ENCODE results near the gene TNF.
A peak's percentile ranks its signal among the peaks of the same experiment; 100 is the strongest.

The TNF gene

DNA sequence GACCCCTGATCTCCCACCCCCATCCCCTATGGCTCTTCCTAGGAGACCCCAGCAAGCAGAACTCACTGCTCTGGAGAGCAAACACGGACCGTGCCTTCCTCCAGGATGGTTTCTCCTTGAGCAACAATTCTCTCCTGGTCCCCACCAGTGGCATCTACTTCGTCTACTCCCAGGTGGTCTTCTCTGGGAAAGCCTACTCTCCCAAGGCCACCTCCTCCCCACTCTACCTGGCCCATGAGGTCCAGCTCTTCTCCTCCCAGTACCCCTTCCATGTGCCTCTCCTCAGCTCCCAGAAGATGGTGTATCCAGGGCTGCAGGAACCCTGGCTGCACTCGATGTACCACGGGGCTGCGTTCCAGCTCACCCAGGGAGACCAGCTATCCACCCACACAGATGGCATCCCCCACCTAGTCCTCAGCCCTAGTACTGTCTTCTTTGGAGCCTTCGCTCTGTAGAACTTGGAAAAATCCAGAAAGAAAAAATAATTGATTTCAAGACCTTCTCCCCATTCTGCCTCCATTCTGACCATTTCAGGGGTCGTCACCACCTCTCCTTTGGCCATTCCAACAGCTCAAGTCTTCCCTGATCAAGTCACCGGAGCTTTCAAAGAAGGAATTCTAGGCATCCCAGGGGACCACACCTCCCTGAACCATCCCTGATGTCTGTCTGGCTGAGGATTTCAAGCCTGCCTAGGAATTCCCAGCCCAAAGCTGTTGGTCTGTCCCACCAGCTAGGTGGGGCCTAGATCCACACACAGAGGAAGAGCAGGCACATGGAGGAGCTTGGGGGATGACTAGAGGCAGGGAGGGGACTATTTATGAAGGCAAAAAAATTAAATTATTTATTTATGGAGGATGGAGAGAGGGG lies 1.9 kb upstream of the TNF start:
- no peak for DNase-seq (ENCODE audit: low read depth in 2 of 2)

DNA sequence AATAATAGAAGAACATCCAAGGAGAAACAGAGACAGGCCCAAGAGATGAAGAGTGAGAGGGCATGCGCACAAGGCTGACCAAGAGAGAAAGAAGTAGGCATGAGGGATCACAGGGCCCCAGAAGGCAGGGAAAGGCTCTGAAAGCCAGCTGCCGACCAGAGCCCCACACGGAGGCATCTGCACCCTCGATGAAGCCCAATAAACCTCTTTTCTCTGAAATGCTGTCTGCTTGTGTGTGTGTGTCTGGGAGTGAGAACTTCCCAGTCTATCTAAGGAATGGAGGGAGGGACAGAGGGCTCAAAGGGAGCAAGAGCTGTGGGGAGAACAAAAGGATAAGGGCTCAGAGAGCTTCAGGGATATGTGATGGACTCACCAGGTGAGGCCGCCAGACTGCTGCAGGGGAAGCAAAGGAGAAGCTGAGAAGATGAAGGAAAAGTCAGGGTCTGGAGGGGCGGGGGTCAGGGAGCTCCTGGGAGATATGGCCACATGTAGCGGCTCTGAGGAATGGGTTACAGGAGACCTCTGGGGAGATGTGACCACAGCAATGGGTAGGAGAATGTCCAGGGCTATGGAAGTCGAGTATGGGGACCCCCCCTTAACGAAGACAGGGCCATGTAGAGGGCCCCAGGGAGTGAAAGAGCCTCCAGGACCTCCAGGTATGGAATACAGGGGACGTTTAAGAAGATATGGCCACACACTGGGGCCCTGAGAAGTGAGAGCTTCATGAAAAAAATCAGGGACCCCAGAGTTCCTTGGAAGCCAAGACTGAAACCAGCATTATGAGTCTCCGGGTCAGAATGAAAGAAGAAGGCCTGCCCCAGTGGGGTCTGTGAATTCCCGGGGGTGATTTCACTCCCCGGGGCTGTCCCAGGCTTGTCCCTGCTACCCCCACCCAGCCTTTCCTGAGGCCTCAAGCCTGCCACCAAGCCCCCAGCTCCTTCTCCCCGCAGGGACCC lies 981 bp upstream of the TNF start:
- peak in 1 of 2 experiments; percentile 61 for DNase-seq (ENCODE audit: low read depth in 2 of 2)

DNA sequence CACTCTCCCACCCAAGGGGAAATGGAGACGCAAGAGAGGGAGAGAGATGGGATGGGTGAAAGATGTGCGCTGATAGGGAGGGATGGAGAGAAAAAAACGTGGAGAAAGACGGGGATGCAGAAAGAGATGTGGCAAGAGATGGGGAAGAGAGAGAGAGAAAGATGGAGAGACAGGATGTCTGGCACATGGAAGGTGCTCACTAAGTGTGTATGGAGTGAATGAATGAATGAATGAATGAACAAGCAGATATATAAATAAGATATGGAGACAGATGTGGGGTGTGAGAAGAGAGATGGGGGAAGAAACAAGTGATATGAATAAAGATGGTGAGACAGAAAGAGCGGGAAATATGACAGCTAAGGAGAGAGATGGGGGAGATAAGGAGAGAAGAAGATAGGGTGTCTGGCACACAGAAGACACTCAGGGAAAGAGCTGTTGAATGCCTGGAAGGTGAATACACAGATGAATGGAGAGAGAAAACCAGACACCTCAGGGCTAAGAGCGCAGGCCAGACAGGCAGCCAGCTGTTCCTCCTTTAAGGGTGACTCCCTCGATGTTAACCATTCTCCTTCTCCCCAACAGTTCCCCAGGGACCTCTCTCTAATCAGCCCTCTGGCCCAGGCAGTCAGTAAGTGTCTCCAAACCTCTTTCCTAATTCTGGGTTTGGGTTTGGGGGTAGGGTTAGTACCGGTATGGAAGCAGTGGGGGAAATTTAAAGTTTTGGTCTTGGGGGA lies 754 bp downstream of the TNF start:
- no peak for DNase-seq (ENCODE audit: low read depth in 2 of 2)

- peak in 1 of 2 experiments; percentile 63 for DNase-seq (ENCODE audit: low read depth in 2 of 2)
Observed at GRCh38 chr6:31576897-31577578, 1.7 kb downstream of the TNF start.

- no peak for DNase-seq (ENCODE audit: low read depth in 2 of 2)
Observed at GRCh38 chr6:31577579-31577966, 2.2 kb downstream of the TNF start.

- no peak for DNase-seq (ENCODE audit: low read depth in 2 of 2)
Observed at GRCh38 chr6:31578184-31579118, 3.1 kb downstream of the TNF start.

- no peak for DNase-seq (ENCODE audit: low read depth in 2 of 2)
Observed at GRCh38 chr6:31579119-31579505, 3.7 kb downstream of the TNF start.

- DNase-seq (ENCODE audit: low read depth in 2 of 2), result peak in 1 of 2 experiments; percentile 53
Observed at GRCh38 chr6:31579546-31580437, 4.4 kb downstream of the TNF start.

- no peak for DNase-seq (ENCODE audit: low read depth in 2 of 2)
Observed at GRCh38 chr6:31580438-31580740, 5.0 kb downstream of the TNF start.

- peak; percentile 75 to 89 for DNase-seq (ENCODE audit: low read depth in 2 of 2)
Observed at GRCh38 chr6:31580807-31581433, 5.6 kb downstream of the TNF start.

DNA sequence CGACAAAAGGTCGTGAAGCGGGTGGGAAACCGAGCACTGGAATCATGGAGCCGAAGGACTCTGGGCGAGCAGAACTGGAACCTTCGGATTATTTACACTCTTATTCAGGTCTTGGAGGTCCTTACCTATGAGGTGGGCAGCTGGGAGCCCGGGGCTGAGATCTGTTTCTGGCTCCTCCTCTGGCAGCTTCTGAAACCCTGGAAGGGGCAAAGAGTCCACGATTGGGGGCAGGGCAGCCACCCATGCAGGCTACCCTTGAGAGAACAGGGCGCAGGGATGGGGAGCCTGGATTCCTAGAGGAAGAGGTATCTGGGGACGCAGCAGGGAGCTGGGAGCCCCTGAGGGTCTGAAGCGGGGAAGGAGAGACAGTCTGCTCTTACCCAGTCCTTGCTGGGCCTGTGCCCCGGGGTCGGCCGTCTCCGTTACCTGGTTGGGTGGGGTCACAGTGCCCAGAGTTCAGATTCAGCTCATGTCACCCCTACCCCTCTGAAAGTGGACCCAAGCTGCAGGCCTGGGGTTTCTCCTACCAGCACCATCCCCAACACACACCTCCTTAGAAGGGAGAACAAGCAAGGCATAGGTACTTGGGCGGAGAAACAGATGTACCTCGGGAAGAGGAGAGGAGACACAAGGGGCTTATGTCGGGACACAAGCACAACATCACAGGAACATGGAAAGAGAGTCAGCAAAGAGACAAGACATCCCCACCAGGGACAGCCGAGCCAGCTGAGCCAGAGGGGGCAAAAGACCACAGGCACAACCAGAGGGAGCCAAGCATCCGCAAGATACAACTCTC lies 6.3 kb downstream of the TNF start:
- DNase-seq (ENCODE audit: low read depth in 2 of 2), result no peak

DNA sequence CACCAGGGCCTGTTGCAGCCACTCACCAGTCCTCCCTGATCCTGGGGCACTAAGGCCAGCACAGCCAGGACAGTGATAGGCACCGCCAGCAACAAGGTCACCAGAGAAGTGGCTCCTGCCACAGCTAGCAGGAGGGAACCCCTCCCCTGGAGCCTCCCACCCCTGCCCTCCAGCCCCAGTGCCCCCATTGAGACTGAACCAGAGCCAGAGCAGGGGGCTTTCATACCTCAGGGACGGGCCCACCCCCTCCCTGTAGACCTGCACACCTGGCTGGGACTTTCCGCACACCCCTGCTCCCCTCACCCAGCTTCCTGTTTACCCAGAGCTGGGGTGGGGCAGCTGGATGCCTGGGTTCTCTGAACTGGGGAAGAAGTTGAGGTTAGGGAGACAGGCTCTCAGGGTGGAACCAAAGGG lies 6.9 kb downstream of the TNF start, which contains the start of gene LTB:
LTB (minus strand) TSS at position 195 of the 414 bp plus-strand sequence; CDS start at position 188, 7 bp downstream.
- DNase-seq (ENCODE audit: low read depth in 2 of 2), result no peak

DNA sequence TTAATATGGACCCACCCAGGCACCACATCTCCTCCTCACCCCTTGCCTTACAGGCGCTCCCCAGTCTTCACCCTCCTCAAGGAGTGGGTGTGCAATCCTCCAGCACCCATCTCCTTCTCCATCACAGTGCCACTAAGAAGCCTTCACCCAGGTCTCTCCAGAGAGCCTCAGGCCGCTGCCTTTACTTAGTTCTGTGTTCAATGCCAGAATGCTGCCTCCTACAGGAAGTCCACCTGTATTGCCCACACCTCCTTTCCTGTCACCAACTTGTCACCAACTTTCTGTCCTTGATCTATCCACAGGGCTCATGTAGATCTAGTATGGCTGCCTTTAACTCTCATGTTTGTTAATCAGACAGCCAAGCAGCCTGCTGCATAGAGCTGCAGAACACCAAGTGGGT lies 10.1 kb downstream of the TNF start:
- DNase-seq (ENCODE audit: low read depth in 2 of 2), result no peak

- no peak for DNase-seq (ENCODE audit: low read depth in 2 of 2)
Observed at GRCh38 chr6:31586008-31586407, 10.6 kb downstream of the TNF start, which contains the start of gene LST1. Gene LST1 (plus strand): TSS chr6:31586277. CDS start chr6:31587300, 1,023 bp downstream.

DNA sequence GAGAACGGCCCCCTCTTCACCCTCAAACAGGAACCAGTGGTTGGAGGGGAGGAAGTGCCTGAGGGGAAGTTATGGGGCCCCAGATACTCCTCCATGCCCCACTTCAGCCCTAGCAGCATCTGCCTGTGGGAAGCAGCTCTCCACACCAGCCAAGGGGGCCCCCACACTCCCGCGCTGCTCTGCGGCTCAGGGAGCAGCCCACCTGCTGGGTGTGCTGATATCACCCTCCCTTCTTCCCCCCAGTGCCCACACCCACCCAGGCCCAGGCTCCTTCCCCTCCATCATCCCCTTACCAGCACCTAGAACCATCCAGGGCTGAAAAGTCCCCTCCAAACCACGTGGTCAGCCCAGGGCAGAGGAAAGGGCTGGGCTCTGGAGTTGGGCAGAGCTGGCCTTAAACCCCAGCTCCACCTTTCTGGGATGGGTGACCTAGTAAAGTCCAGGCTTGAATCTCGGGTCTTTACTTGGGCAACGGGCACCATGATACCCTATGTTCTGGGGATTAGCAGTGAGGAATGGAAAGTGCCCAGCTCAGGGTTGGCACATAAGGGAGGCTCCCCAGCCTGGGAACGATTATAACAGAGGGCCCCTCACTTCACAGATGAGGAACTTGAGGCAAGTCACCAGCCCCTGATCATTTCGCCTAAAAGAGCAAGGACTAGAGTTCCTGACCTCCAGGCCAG lies 11.4 kb downstream of the TNF start:
- DNase-seq (ENCODE audit: low read depth in 2 of 2), result no peak

GRCh38 chr6:31587791-31588777 lies 12.7 kb downstream of the TNF start:
- no peak for DNase-seq (ENCODE audit: low read depth in 2 of 2)

All from stimulated activated CD4-positive, alpha-beta T cell treated with anti-CD3 and anti-CD28 coated beads, Interleukin-12 subunit alpha, Interleukin-12 subunit beta, amount 100 ng/mL, for 24 hours (primary cell).